ENCODE results near the gene CELF1. TPM values are rescaled to one million over a fixed set of nuclear protein-coding genes. Genes with fewer than 3 reads are reported as not detected.

The CELF1 gene
- total RNA-seq, 2 experiments from 2014 or later = 108 to 118 TPM

GRCh38 chr11:47508240-47508957, 44.5 kb downstream of the CELF1 start:
- Mint-ChIP-seq H3K4me1 (peaks cover 56% of the 10 kb centered on the region), H3K27ac (no peak overlapping the region), H3K36me3 (peaks cover 4% of the 10 kb centered on the region), H3K27me3 (no peaks in the 10 kb centered on the region), H3K4me3 (no peak overlapping the region), H3K9me3 (ENCODE audit: low read depth) (no peaks in the 10 kb centered on the region)
- DNase-seq (no peak), ATAC-seq (no peak)
- CTCF ChIA-PET = interaction anchor here (1.5 kb wide), 2 partner anchors 15 to 54 kb away, joined by 3 read pairs; no protein-coding TSS in a partner anchor

GRCh38 chr11:47507563-47508239, 45.2 kb downstream of the CELF1 start:
- CTCF ChIA-PET = interaction anchor here (0.6 to 1.5 kb wide), 5 partner anchors 16 to 929 kb away, joined by 3 to 5 read pairs (median 3); no protein-coding TSS in a partner anchor
- H3K4me3 Mint-ChIP-seq = no peak overlapping the region
- H3K36me3 Mint-ChIP-seq = peaks cover 4% of the 10 kb centered on the region
- DNase-seq (no peak), ATAC-seq (peak; percentile 37)
- H3K27ac Mint-ChIP-seq = no peak overlapping the region
- no peaks in the 10 kb centered on the region for H3K27me3 Mint-ChIP-seq
- H3K4me1 Mint-ChIP-seq = peaks cover 57% of the 10 kb centered on the region
- no peaks in the 10 kb centered on the region for H3K9me3 Mint-ChIP-seq (ENCODE audit: low read depth)

- Mint-ChIP-seq H3K27ac (no peak overlapping the region), H3K36me3 (peaks cover 6% of the 10 kb centered on the region), H3K4me1 (peaks cover 59% of the 10 kb centered on the region), H3K27me3 (no peaks in the 10 kb centered on the region), H3K9me3 (ENCODE audit: low read depth) (no peaks in the 10 kb centered on the region), H3K4me3 (no peak overlapping the region)
- no peak for DNase-seq
- peak; percentile 32 for ATAC-seq
- CTCF ChIA-PET = interaction anchor here (0.6 to 1.2 kb wide), 6 partner anchors 11 to 928 kb away, joined by 3 to 5 read pairs (median 3); no protein-coding TSS in a partner anchor
These were observed 46.0 kb downstream of the CELF1 start for GRCh38 chr11:47506795-47507562.

- Mint-ChIP-seq H3K4me1 (peaks cover 57% of the 10 kb centered on the region), H3K27ac (no peak overlapping the region), H3K4me3 (no peak overlapping the region), H3K27me3 (no peaks in the 10 kb centered on the region), H3K9me3 (ENCODE audit: low read depth) (no peaks in the 10 kb centered on the region), H3K36me3 (peaks cover 6% of the 10 kb centered on the region)
- no peak for ATAC-seq
- no peak for DNase-seq
- CTCF ChIA-PET = interaction anchor here (0.9 to 1.2 kb wide), 4 partner anchors 9 to 111 kb away, joined by 3 read pairs; no protein-coding TSS in a partner anchor
These were observed 46.6 kb downstream of the CELF1 start for GRCh38 chr11:47506373-47506772.

- ATAC-seq (peak; percentile 42), DNase-seq (no peak)
- H3K27me3 Mint-ChIP-seq = no peaks in the 10 kb centered on the region
- H3K27ac Mint-ChIP-seq = no peak overlapping the region
- H3K4me3 Mint-ChIP-seq = no peak overlapping the region
- H3K4me1 Mint-ChIP-seq = peaks cover 59% of the 10 kb centered on the region
- H3K9me3 Mint-ChIP-seq (ENCODE audit: low read depth) = no peaks in the 10 kb centered on the region
- CTCF ChIA-PET = no interaction called here
- H3K36me3 Mint-ChIP-seq = peaks cover 12% of the 10 kb centered on the region
These were observed 48.0 kb downstream of the CELF1 start for GRCh38 chr11:47504910-47505309.

GRCh38 chr11:47503227-47503626, 49.7 kb downstream of the CELF1 start:
- no peaks in the 10 kb centered on the region for H3K9me3 Mint-ChIP-seq (ENCODE audit: low read depth)
- H3K4me3 Mint-ChIP-seq = no peak overlapping the region
- H3K27me3 Mint-ChIP-seq = no peaks in the 10 kb centered on the region
- CTCF ChIA-PET = interaction anchor here (1.2 kb wide), 1 partner anchor 10 kb away, joined by 3 read pairs; no protein-coding TSS in a partner anchor
- DNase-seq (no peak), ATAC-seq (no peak)
- H3K27ac Mint-ChIP-seq = no peak overlapping the region
- H3K36me3 Mint-ChIP-seq = peaks cover 14% of the 10 kb centered on the region
- peaks cover 51% of the 10 kb centered on the region for H3K4me1 Mint-ChIP-seq

GRCh38 chr11:47502767-47503166, 50.2 kb downstream of the CELF1 start:
- DNase-seq = no peak
- peaks cover 14% of the 10 kb centered on the region for H3K36me3 Mint-ChIP-seq
- H3K9me3 Mint-ChIP-seq (ENCODE audit: low read depth) = no peaks in the 10 kb centered on the region
- peaks cover 47% of the 10 kb centered on the region for H3K4me1 Mint-ChIP-seq
- H3K27me3 Mint-ChIP-seq = no peaks in the 10 kb centered on the region
- H3K27ac Mint-ChIP-seq = no peak overlapping the region
- ATAC-seq = no peak
- no peak overlapping the region for H3K4me3 Mint-ChIP-seq
- CTCF ChIA-PET = interaction anchor here (1.2 kb wide), 1 partner anchor 10 kb away, joined by 3 read pairs; no protein-coding TSS in a partner anchor

GRCh38 chr11:47501101-47501500, 51.8 kb downstream of the CELF1 start:
- ATAC-seq = no peak
- no peak overlapping the region for H3K4me3 Mint-ChIP-seq
- DNase-seq = no peak
- CTCF ChIA-PET = interaction anchor here (1.0 kb wide), 1 partner anchor 15 kb away, joined by 3 read pairs; no protein-coding TSS in a partner anchor
- no peaks in the 10 kb centered on the region for H3K27me3 Mint-ChIP-seq
- H3K9me3 Mint-ChIP-seq (ENCODE audit: low read depth) = no peaks in the 10 kb centered on the region
- peaks cover 11% of the 10 kb centered on the region for H3K36me3 Mint-ChIP-seq
- no peak overlapping the region for H3K27ac Mint-ChIP-seq
- peaks cover 32% of the 10 kb centered on the region for H3K4me1 Mint-ChIP-seq

- Mint-ChIP-seq H3K27me3 (no peaks in the 10 kb centered on the region), H3K4me1 (peaks cover 29% of the 10 kb centered on the region), H3K36me3 (peaks cover 11% of the 10 kb centered on the region), H3K4me3 (no peak overlapping the region), H3K27ac (no peak overlapping the region), H3K9me3 (ENCODE audit: low read depth) (no peaks in the 10 kb centered on the region)
- DNase-seq (no peak), ATAC-seq (no peak)
- CTCF ChIA-PET = no interaction called here
These were observed 52.8 kb downstream of the CELF1 start for GRCh38 chr11:47500121-47500520.

GRCh38 chr11:47499614-47500013, 53.3 kb downstream of the CELF1 start:
- H3K27me3 Mint-ChIP-seq = no peaks in the 10 kb centered on the region
- no peaks in the 10 kb centered on the region for H3K9me3 Mint-ChIP-seq (ENCODE audit: low read depth)
- DNase-seq (no peak), ATAC-seq (no peak)
- H3K27ac Mint-ChIP-seq = no peak overlapping the region
- H3K4me3 Mint-ChIP-seq = no peak overlapping the region
- CTCF ChIA-PET = no interaction called here
- H3K4me1 Mint-ChIP-seq = peaks cover 26% of the 10 kb centered on the region
- peaks cover 10% of the 10 kb centered on the region for H3K36me3 Mint-ChIP-seq

- H3K4me3 Mint-ChIP-seq = no peak overlapping the region
- CTCF ChIA-PET = interaction anchor here (0.7 to 1.5 kb wide), 3 partner anchors 11 to 54 kb away, joined by 3 read pairs; partner anchors contain the start of gene CELF1
- H3K4me1 Mint-ChIP-seq = peaks cover 24% of the 10 kb centered on the region
- no peaks in the 10 kb centered on the region for H3K9me3 Mint-ChIP-seq (ENCODE audit: low read depth)
- no peaks in the 10 kb centered on the region for H3K27me3 Mint-ChIP-seq
- no peak for DNase-seq
- H3K36me3 Mint-ChIP-seq = peaks cover 13% of the 10 kb centered on the region
- no peak overlapping the region for H3K27ac Mint-ChIP-seq
- ATAC-seq = no peak
These were observed 53.8 kb downstream of the CELF1 start for GRCh38 chr11:47499161-47499560.

GRCh38 chr11:47498584-47499152, 54.3 kb downstream of the CELF1 start:
- DNase-seq (no peak), ATAC-seq (no peak)
- no peaks in the 10 kb centered on the region for H3K9me3 Mint-ChIP-seq (ENCODE audit: low read depth)
- no peak overlapping the region for H3K27ac Mint-ChIP-seq
- peaks cover 17% of the 10 kb centered on the region for H3K36me3 Mint-ChIP-seq
- H3K27me3 Mint-ChIP-seq = no peaks in the 10 kb centered on the region
- peaks cover 22% of the 10 kb centered on the region for H3K4me1 Mint-ChIP-seq
- CTCF ChIA-PET = interaction anchor here (0.7 to 1.5 kb wide), 3 partner anchors 11 to 55 kb away, joined by 3 read pairs; partner anchors contain the start of gene CELF1
- H3K4me3 Mint-ChIP-seq = no peak overlapping the region

- Mint-ChIP-seq H3K4me1 (peaks cover 20% of the 10 kb centered on the region), H3K4me3 (no peak overlapping the region), H3K27ac (no peak overlapping the region), H3K27me3 (no peaks in the 10 kb centered on the region), H3K36me3 (peaks cover 19% of the 10 kb centered on the region), H3K9me3 (ENCODE audit: low read depth) (no peaks in the 10 kb centered on the region)
- DNase-seq (no peak), ATAC-seq (no peak)
- CTCF ChIA-PET = interaction anchor here (1.2 to 1.5 kb wide), 2 partner anchors 10 to 53 kb away, joined by 3 read pairs; no protein-coding TSS in a partner anchor
These were observed 54.8 kb downstream of the CELF1 start for GRCh38 chr11:47498149-47498548.

All from activated CD8-positive, alpha-beta memory T cell treated with anti-CD3 and anti-CD28 coated beads, Interleukin-2, amount 10 ng/mL, durations not matched to agents 7 days and 5 days (primary cell).